Transverse colon (tissue), 4 donors: Measurements from ENCODE around the gene CTSL. TPM values are rescaled to one million over a fixed set of nuclear protein-coding genes. Genes with fewer than 3 reads are reported as not detected.

Source experiments
- DNase-seq: peaks from one replicate; pipeline ENCODE4 v3.0.0-alpha.2; 2019
- H3K27ac ChIP-seq, 4 donors: fragments of 200-600 bp; sonication (generic); 2 replicates each; pipeline ENCODE4 v1.5.1; 2016 to 2018; ENCODE audit warnings: inconsistent platforms in 4 of 4
- H3K27me3 ChIP-seq: fragments of 200-600 bp; sonication (generic); 2 replicates; pipeline ENCODE4 v1.5.1; 2017; ENCODE audit warnings: inconsistent platforms
- H3K36me3 ChIP-seq, 4 donors: fragments of 200-600 bp; sonication (generic); 2 replicates each; pipeline ENCODE4 v1.5.1; 2017 to 2019; ENCODE audit warnings: inconsistent platforms in 4 of 4
- H3K4me1 ChIP-seq, 4 donors: fragments of 200-600 bp; sonication (generic); 2 replicates each; pipeline ENCODE4 v1.5.1; 2017 to 2020; ENCODE audit warnings: inconsistent platforms in 4 of 4
- H3K4me3 ChIP-seq, 4 donors: fragments of 200-600 bp; sonication (generic); 1 replicate in 1 of 4; 2 replicates in 3 of 4; pipeline versions ENCODE4 v1.5.1 to v1.6.1; 2017 to 2019; ENCODE audit warnings: inconsistent platforms in 4 of 4
- H3K9me3 ChIP-seq, 2 donors: fragments of 200-600 bp; sonication (generic); 2 replicates each; pipeline ENCODE4 v1.5.1; 2017 to 2019; ENCODE audit warnings: inconsistent platforms in 2 of 2
- CTCF ChIP-seq, 5 experiments: fragments of 200-600 bp in 3 of 5; fragments of 450-650 bp in 2 of 5; sonication (generic) in 3 of 5; IDR thresholded peaks; 1 replicate in 2 of 5; 2 replicates in 3 of 5; pipeline ENCODE4 v1.5.1; 2016 to 2017; ENCODE audit warnings: antibody characterized with exemption in 5 of 5, inconsistent platforms in 3 of 5, mild to moderate bottlenecking in 2 of 5, moderate library complexity in 1 of 5
- EP300 ChIP-seq: sonication (generic); formaldehyde crosslinking; IDR thresholded peaks from one replicate; pipeline ENCODE4 v1.6.1; 2017; ENCODE audit warnings: antibody characterized with exemption, low read depth
- POLR2A ChIP-seq: fragments of 450-650 bp; IDR thresholded peaks from one replicate; pipeline ENCODE4 v1.6.1; 2016; ENCODE audit warnings: antibody characterized with exemption, mild to moderate bottlenecking, moderate library complexity
- POLR2AphosphoS5 ChIP-seq, 3 donors: sonication (generic); formaldehyde crosslinking; IDR thresholded peaks; one replicate each; pipeline ENCODE4 v1.6.1; 2016; ENCODE audit warnings: antibody characterized with exemption in 3 of 3
- WGBS, 2 donors: methylation state at CpG; one replicate each; pipeline ENCODE4 v1.1.5; 2018; ENCODE audit warnings: low coverage in 1 of 2; 5-methylcytosine and 5-hydroxymethylcytosine counted together
- in situ Hi-C, 4 donors: fragments of 200-750 bp; cut with MboI; loops; one replicate each; pipeline versions ENCODE4 v1.15.0 to v1.15.1; 2017; ENCODE audit warnings: low sequenced_read_pairs in 3 of 4, low pct_ligation_motif_present in 1 of 4, low pct_unique_long_range_greater_than_20kb in 1 of 4
- intact Hi-C: fragments of 100-400 bp; cut with DNase I; formaldehyde crosslinking; loops from one replicate; pipeline ENCODE4 v1.15.1; 2023; ENCODE audit warnings: low total_unique reads
- total RNA-seq, 4 donors: library from RNA; depleted of rRNA; stranded (reverse); fragments of >200 nt; gene quantifications; one replicate each; pipeline ENCODE4 v1.1.0, GENCODE V29; 2016

Gene CTSL
- total RNA-seq, 4 donors from 2014 or later, result 26.7 to 108 (median 66.6) TPM

- WGBS, 2 donors, result 70 to 89% methylated on average over 1 of the region's 1 CpG
- Histone ChIP-seq H3K4me3 (no peak overlapping the region), H3K9me3 (no peaks in the 10 kb centered on the region), H3K27me3 (no peaks in the 10 kb centered on the region), H3K27ac (no peak overlapping the region), H3K36me3 (no peaks in the 10 kb centered on the region), H3K4me1 (no peaks in the 10 kb centered on the region)
- TF ChIP-seq POLR2A (no peak), CTCF (IDR thresholded peaks at IDR 0.05) (no peak), EP300 (no peak), POLR2AphosphoS5 (IDR thresholded peaks at IDR 0.05) (no peak)
- intact Hi-C loops, result no loop called here
- DNase-seq, result no peak
- in situ Hi-C loops, result loop anchor here (10.0 to 25.0 kb wide), 5 partner anchors 109 to 1317 kb away; partner anchors contain the start of gene S1PR3 (in 1 of the 4)
These were observed 30.4 kb upstream of the CTSL start for GRCh38 chr9:87695523-87695922.

- no peak for DNase-seq
- H3K27ac ChIP-seq, result no peak overlapping the region
- no peaks in the 10 kb centered on the region for H3K9me3 ChIP-seq
- intact Hi-C loops (no loop called here), in situ Hi-C loops (loop anchor here (10.0 to 25.0 kb wide), 5 partner anchors 108 to 1316 kb away; partner anchors contain the start of gene S1PR3 (in 1 of the 4))
- no peaks in the 10 kb centered on the region for H3K4me1 ChIP-seq
- H3K36me3 ChIP-seq, result no peaks in the 10 kb centered on the region
- no peaks in the 10 kb centered on the region for H3K27me3 ChIP-seq
- TF ChIP-seq CTCF (IDR thresholded peaks at IDR 0.05), result no peak
- TF ChIP-seq POLR2AphosphoS5 (IDR thresholded peaks at IDR 0.05), result no peak
- no peak for TF ChIP-seq POLR2A
- H3K4me3 ChIP-seq, result no peak overlapping the region
- 78 to 94% methylated on average over 7 of the region's 7 CpGs for WGBS, 2 donors
These were observed 29.3 kb upstream of the CTSL start for GRCh38 chr9:87696641-87697040.

- no peak overlapping the region for H3K27ac ChIP-seq
- no peaks in the 10 kb centered on the region for H3K4me1 ChIP-seq
- TF ChIP-seq POLR2AphosphoS5 (IDR thresholded peaks at IDR 0.05) (no peak), POLR2A (no peak), CTCF (IDR thresholded peaks at IDR 0.05) (no peak), EP300 (no peak)
- no peak overlapping the region for H3K4me3 ChIP-seq
- 83 to 87% methylated on average over 2 to 14 of the region's 14 CpGs for WGBS, 2 donors
- H3K9me3 ChIP-seq, result no peaks in the 10 kb centered on the region
- intact Hi-C loops, result no loop called here
- no peak for DNase-seq
- H3K36me3 ChIP-seq, result no peaks in the 10 kb centered on the region
- in situ Hi-C loops, result loop anchor here (10.0 to 25.0 kb wide), 5 partner anchors 107 to 1314 kb away; partner anchors contain the start of gene S1PR3 (in 1 of the 4)
- H3K27me3 ChIP-seq, result no peaks in the 10 kb centered on the region
These were observed 27.7 kb upstream of the CTSL start for GRCh38 chr9:87698069-87698809.

- Histone ChIP-seq H3K27me3 (no peaks in the 10 kb centered on the region), H3K27ac (no peak overlapping the region), H3K4me1 (no peaks in the 10 kb centered on the region), H3K4me3 (no peak overlapping the region), H3K36me3 (no peaks in the 10 kb centered on the region), H3K9me3 (no peaks in the 10 kb centered on the region)
- in situ Hi-C loops, result loop anchor here (10.0 to 25.0 kb wide), 5 partner anchors 105 to 1312 kb away; partner anchors contain the start of gene S1PR3 (in 1 of the 4)
- intact Hi-C loops, result no loop called here
- TF ChIP-seq POLR2A (no peak), CTCF (IDR thresholded peaks at IDR 0.05) (no peak), EP300 (no peak), POLR2AphosphoS5 (IDR thresholded peaks at IDR 0.05) (no peak)
- no peak for DNase-seq
- WGBS, 2 donors, result 83 to 90% methylated on average over 2 to 4 of the region's 4 CpGs
These were observed 26.1 kb upstream of the CTSL start for GRCh38 chr9:87699835-87700234.
